Germinal center (tissue), 1 donor: ENCODE data around the gene ABCC3.
A peak's percentile ranks its signal among the peaks of the same experiment; 100 is the strongest.

Experiments
- DNase-seq: peaks from one replicate; pipeline ENCODE4 v3.0.0; 2012; ENCODE audit warnings: mixed read lengths, low spot score

The ABCC3 gene

GRCh38 chr17:50604513-50604912, 30.2 kb upstream of the ABCC3 start:
- no peak for DNase-seq

GRCh38 chr17:50605429-50605828, 29.3 kb upstream of the ABCC3 start:
- no peak for DNase-seq

- DNase-seq = no peak
Measured at GRCh38 chr17:50607522-50608175, 27.0 kb upstream of the ABCC3 start.

GRCh38 chr17:50608700-50609379, 25.8 kb upstream of the ABCC3 start:
- DNase-seq = no peak

GRCh38 chr17:50609380-50610074, 25.2 kb upstream of the ABCC3 start:
- DNase-seq = no peak

- no peak for DNase-seq
Measured at GRCh38 chr17:50611634-50612033, 23.0 kb upstream of the ABCC3 start.

GRCh38 chr17:50612281-50612680, 22.4 kb upstream of the ABCC3 start:
- DNase-seq = no peak

GRCh38 chr17:50613007-50613992, 21.4 kb upstream of the ABCC3 start:
- no peak for DNase-seq

- no peak for DNase-seq
Measured at GRCh38 chr17:50614471-50615051, 20.1 kb upstream of the ABCC3 start.

- DNase-seq = no peak
Measured at GRCh38 chr17:50615828-50616227, 18.9 kb upstream of the ABCC3 start.

- DNase-seq = no peak
Measured at GRCh38 chr17:50618300-50618699, 16.4 kb upstream of the ABCC3 start.

- DNase-seq = no peak
Measured at GRCh38 chr17:50618941-50619340, 15.7 kb upstream of the ABCC3 start.

- DNase-seq = no peak
Measured at GRCh38 chr17:50619489-50619888, 15.2 kb upstream of the ABCC3 start.

- no peak for DNase-seq
Measured at GRCh38 chr17:50620237-50620636, 14.4 kb upstream of the ABCC3 start.

GRCh38 chr17:50620858-50621257, 13.8 kb upstream of the ABCC3 start:
- no peak for DNase-seq

- no peak for DNase-seq
Measured at GRCh38 chr17:50621574-50622031, 13.1 kb upstream of the ABCC3 start.

GRCh38 chr17:50624321-50624934, 10.3 kb upstream of the ABCC3 start:
- no peak for DNase-seq

GRCh38 chr17:50625032-50625871, 9.4 kb upstream of the ABCC3 start:
- no peak for DNase-seq

- DNase-seq = peak; percentile 63
Measured at GRCh38 chr17:50626037-50626574, 8.6 kb upstream of the ABCC3 start.
